ENCODE measurements around the gene TMTC3.

DNA sequence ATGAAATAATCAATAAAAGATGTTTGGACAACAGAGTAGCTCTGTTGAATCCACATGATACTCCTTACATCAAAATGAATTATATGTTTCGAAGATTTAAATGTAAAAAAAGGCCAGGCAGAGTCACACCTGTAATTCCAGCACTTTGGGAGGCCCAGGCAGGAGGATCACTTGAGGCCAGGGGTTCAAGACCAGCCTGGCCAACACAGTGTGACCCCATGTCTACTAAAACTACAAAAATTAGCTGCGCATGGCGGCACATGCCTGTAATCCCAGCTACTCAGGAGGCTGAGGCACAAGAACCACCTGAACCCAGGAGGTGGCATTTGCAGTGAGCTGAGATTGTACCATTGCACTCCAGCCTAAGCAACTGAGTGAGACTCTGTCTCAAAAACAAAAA is 15.0 kb upstream of the TMTC3 start:
- TF ChIP-seq EZH2 (IDR thresholded peaks at IDR 0.05) (no peak), POLR2AphosphoS5 (IDR thresholded peaks at IDR 0.05; ENCODE audit: borderline replicate concordance, low read depth, low read length) (no peak), FOXP2 (optimal IDR thresholded peaks at IDR 0.05; ENCODE audit: control extremely low read depth, extremely low read length, insufficient read depth) (no peak)

Measured in SK-N-MC (cell line).